HepG2 (cell line): ENCODE results near the gene EMID1.

Experiments
- CENPT ChIP-seq: sonication (generic); formaldehyde crosslinking; IDR thresholded peaks from 2 replicates; pipeline ENCODE4 v1.8.0; 2022; ENCODE audit warnings: low read depth, mild to moderate bottlenecking, moderate library complexity, missing genetic modification reagents
- CHD4 ChIP-seq: fragments of 200-600 bp; sonication (generic); IDR thresholded peaks from 2 replicates; pipeline ENCODE4 v1.7.0; 2017; ENCODE audit warnings: mild to moderate bottlenecking, low read length, borderline replicate concordance
- MEIS2 ChIP-seq: sonication (generic); formaldehyde crosslinking; IDR thresholded peaks from 2 replicates; pipeline ENCODE4 v1.9.0; 2021; ENCODE audit warnings: mild to moderate bottlenecking, missing genetic modification reagents
- NFYB ChIP-seq: sonication (generic); formaldehyde crosslinking; IDR thresholded peaks from 2 replicates; pipeline ENCODE4 v1.4.0; 2020; ENCODE audit warnings: missing genetic modification reagents
- POLR2A ChIP-seq, 2 experiments: IDR thresholded peaks; 2 replicates each; pipeline ENCODE4 v1.6.1; 2011; ENCODE audit warnings: low read depth in 2 of 2, low read length in 2 of 2, mild to moderate bottlenecking in 1 of 2, moderate library complexity in 1 of 2; ENCODE audit not compliant: insufficient read depth in 1 of 2
- TCF7 ChIP-seq: sonication (generic); IDR thresholded peaks from 2 replicates; pipeline ENCODE4 v1.6.1; 2016; ENCODE audit warnings: antibody characterized with exemption, low read depth
- TF ChIP-seq, protein P1 (sequence below): sonication (generic); formaldehyde crosslinking; IDR thresholded peaks from 2 replicates; pipeline ENCODE4 v1.4.0; 2020; ENCODE audit warnings: low read depth, mild to moderate bottlenecking, missing genetic modification reagents
- TF ChIP-seq, protein P2 (sequence below): sonication (generic); formaldehyde crosslinking; IDR thresholded peaks from 2 replicates; pipeline ENCODE4 v1.4.0; 2020; ENCODE audit warnings: missing genetic modification reagents, borderline replicate concordance
- TF ChIP-seq, protein P3 (sequence below): IDR thresholded peaks from 2 replicates; pipeline ENCODE4 v1.6.1; 2016; ENCODE audit warnings: missing compliant biosample characterization, missing genetic modification reagents, borderline replicate concordance
- TF ChIP-seq, protein P4 (sequence below): sonication (generic); formaldehyde crosslinking; IDR thresholded peaks from 2 replicates; pipeline ENCODE4 v1.5.0; 2020; ENCODE audit warnings: mild to moderate bottlenecking, missing genetic modification reagents, moderate library complexity

DNA sequence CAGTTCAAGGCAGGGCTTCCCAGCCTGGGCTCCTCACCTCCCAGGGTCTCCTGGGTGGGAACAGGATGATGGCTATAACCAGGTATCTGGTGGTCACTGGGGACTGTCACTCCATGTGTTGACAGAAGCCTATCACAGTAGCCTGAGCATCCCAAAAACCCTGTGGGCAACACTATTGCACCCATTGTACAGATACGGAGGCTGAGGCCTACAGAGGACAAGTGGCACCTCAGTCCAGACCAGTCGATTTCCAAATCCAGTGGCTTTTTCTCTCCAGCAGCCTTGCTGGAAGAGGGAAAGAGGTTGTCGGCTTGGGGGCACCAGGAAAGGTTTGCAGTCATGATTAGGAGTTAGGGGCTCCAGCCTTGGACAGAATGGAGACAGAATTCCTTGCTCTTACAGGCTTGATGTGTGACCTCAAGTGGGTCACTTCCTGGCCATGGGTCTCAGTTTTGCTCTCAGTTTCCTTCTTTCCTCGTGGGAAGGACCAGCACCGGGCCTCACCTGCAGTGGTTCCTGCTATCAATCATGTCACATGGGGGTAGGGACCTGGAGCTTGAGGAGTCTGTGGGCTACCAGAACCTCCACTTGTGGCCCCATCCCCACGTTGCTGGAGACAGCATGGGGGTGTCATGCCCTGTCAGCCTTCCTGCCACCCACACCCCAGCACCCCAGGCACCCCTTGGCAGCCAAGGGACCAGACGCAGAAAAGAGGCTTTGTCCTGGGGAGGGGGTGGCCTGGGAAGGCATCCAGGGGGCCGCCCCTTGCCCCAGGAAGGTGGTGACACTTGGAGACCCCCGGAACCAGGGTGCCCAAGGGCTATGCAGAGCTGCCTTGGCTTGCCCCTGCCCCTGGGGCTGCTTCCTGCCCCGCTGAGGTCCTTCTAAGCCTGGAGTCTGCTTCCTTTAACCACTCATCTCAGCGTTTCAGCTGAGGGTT lies 2.1 kb downstream of the EMID1 start:
- TF ChIP-seq, protein P1, sequence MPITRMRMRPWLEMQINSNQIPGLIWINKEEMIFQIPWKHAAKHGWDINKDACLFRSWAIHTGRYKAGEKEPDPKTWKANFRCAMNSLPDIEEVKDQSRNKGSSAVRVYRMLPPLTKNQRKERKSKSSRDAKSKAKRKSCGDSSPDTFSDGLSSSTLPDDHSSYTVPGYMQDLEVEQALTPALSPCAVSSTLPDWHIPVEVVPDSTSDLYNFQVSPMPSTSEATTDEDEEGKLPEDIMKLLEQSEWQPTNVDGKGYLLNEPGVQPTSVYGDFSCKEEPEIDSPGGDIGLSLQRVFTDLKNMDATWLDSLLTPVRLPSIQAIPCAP = no peak
- no peak for TF ChIP-seq MEIS2 (CRISPR knock-in tag)
- TF ChIP-seq, protein P2, sequence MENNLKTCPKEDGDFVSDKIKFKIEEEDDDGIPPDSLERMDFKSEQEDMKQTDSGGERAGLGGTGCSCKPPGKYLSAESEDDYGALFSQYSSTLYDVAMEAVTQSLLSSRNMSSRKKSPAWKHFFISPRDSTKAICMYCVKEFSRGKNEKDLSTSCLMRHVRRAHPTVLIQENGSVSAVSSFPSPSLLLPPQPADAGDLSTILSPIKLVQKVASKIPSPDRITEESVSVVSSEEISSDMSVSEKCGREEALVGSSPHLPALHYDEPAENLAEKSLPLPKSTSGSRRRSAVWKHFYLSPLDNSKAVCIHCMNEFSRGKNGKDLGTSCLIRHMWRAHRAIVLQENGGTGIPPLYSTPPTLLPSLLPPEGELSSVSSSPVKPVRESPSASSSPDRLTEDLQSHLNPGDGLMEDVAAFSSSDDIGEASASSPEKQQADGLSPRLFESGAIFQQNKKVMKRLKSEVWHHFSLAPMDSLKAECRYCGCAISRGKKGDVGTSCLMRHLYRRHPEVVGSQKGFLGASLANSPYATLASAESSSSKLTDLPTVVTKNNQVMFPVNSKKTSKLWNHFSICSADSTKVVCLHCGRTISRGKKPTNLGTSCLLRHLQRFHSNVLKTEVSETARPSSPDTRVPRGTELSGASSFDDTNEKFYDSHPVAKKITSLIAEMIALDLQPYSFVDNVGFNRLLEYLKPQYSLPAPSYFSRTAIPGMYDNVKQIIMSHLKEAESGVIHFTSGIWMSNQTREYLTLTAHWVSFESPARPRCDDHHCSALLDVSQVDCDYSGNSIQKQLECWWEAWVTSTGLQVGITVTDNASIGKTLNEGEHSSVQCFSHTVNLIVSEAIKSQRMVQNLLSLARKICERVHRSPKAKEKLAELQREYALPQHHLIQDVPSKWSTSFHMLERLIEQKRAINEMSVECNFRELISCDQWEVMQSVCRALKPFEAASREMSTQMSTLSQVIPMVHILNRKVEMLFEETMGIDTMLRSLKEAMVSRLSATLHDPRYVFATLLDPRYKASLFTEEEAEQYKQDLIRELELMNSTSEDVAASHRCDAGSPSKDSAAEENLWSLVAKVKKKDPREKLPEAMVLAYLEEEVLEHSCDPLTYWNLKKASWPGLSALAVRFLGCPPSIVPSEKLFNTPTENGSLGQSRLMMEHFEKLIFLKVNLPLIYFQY (CRISPR knock-in tag) = no peak
- TF ChIP-seq NFYB = no peak
- no peak for TF ChIP-seq CENPT (CRISPR knock-in tag)
- TF ChIP-seq, protein P3, sequence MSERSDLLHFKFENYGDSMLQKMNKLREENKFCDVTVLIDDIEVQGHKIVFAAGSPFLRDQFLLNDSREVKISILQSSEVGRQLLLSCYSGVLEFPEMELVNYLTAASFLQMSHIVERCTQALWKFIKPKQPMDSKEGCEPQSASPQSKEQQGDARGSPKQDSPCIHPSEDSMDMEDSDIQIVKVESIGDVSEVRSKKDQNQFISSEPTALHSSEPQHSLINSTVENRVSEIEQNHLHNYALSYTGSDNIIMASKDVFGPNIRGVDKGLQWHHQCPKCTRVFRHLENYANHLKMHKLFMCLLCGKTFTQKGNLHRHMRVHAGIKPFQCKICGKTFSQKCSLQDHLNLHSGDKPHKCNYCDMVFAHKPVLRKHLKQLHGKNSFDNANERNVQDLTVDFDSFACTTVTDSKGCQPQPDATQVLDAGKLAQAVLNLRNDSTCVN (CRISPR knock-in tag) = no peak
- TF ChIP-seq, protein P4, sequence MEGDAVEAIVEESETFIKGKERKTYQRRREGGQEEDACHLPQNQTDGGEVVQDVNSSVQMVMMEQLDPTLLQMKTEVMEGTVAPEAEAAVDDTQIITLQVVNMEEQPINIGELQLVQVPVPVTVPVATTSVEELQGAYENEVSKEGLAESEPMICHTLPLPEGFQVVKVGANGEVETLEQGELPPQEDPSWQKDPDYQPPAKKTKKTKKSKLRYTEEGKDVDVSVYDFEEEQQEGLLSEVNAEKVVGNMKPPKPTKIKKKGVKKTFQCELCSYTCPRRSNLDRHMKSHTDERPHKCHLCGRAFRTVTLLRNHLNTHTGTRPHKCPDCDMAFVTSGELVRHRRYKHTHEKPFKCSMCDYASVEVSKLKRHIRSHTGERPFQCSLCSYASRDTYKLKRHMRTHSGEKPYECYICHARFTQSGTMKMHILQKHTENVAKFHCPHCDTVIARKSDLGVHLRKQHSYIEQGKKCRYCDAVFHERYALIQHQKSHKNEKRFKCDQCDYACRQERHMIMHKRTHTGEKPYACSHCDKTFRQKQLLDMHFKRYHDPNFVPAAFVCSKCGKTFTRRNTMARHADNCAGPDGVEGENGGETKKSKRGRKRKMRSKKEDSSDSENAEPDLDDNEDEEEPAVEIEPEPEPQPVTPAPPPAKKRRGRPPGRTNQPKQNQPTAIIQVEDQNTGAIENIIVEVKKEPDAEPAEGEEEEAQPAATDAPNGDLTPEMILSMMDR (CRISPR knock-in tag) = no peak
- no peak for TF ChIP-seq TCF7
- no peak for TF ChIP-seq CHD4
- TF ChIP-seq POLR2A (IDR thresholded peaks at IDR 0.05; ENCODE audit: insufficient read depth in 1 of 2, low read depth in 2 of 2, low read length in 2 of 2) = no peak
